Measurements from ENCODE around the gene NXF1.
A peak's percentile ranks its signal among the peaks of the same experiment; 100 is the strongest.
"Not testable (repeated sequence)": the region's sequence is repeated elsewhere in the genome, so short reads cannot be mapped to it uniquely, and the experiment has no call there.

NXF1 gene

GRCh38 chr11:62832336-62833234, 27.3 kb upstream of the NXF1 start, which contains the start of gene TEX54:
Gene TEX54, minus strand, starts transcription at chr11:62832841.
- no peak for DNase-seq (ENCODE audit: low read depth)

GRCh38 chr11:62831520-62832335, 26.5 kb upstream of the NXF1 start, which contains the start of gene STX5:
Gene STX5, minus strand, starts transcription at chr11:62832051. Its CDS starts 808 bp downstream, at chr11:62831243.
- peak; percentile 89 for DNase-seq (ENCODE audit: low read depth)

GRCh38 chr11:62830904-62831519, 25.8 kb upstream of the NXF1 start:
- DNase-seq (ENCODE audit: low read depth) = no peak

- DNase-seq (ENCODE audit: low read depth) = not testable (repeated sequence)
Measured at GRCh38 chr11:62828130-62828529, 22.9 kb upstream of the NXF1 start.

GRCh38 chr11:62823677-62824076, 18.4 kb upstream of the NXF1 start:
- no peak for DNase-seq (ENCODE audit: low read depth)

- DNase-seq (ENCODE audit: low read depth) = no peak
Measured at GRCh38 chr11:62817129-62817528, 11.9 kb upstream of the NXF1 start.

- no peak for DNase-seq (ENCODE audit: low read depth)
Measured at GRCh38 chr11:62816557-62816956, 11.3 kb upstream of the NXF1 start.

GRCh38 chr11:62811659-62812058, 6.4 kb upstream of the NXF1 start:
- DNase-seq (ENCODE audit: low read depth) = no peak

- DNase-seq (ENCODE audit: low read depth) = no peak
Measured at GRCh38 chr11:62810748-62811147, 5.5 kb upstream of the NXF1 start.

- DNase-seq (ENCODE audit: low read depth) = no peak
Measured at GRCh38 chr11:62806611-62807121, 1.4 kb upstream of the NXF1 start.

GRCh38 chr11:62805961-62806441, 761 bp upstream of the NXF1 start:
- no peak for DNase-seq (ENCODE audit: low read depth)

GRCh38 chr11:62804310-62805075, 747 bp downstream of the NXF1 start:
- DNase-seq (ENCODE audit: low read depth) = no peak

GRCh38 chr11:62801071-62801470, 4.2 kb downstream of the NXF1 start:
- DNase-seq (ENCODE audit: low read depth) = no peak

- DNase-seq (ENCODE audit: low read depth) = no peak
Measured at GRCh38 chr11:62799486-62799885, 5.8 kb downstream of the NXF1 start.

GRCh38 chr11:62796281-62796680, 9.0 kb downstream of the NXF1 start:
- no peak for DNase-seq (ENCODE audit: low read depth)

GRCh38 chr11:62794201-62794775, 11.0 kb downstream of the NXF1 start:
- no peak for DNase-seq (ENCODE audit: low read depth)

- no peak for DNase-seq (ENCODE audit: low read depth)
Measured at GRCh38 chr11:62792202-62792575, 13.1 kb downstream of the NXF1 start.

- DNase-seq (ENCODE audit: low read depth) = peak; percentile 56
Measured at GRCh38 chr11:62791501-62792201, 13.6 kb downstream of the NXF1 start, which contains the start of gene TMEM223. Gene TMEM223, minus strand, starts transcription at chr11:62792006. Its CDS starts 12 bp downstream, at chr11:62791994.

- no peak for DNase-seq (ENCODE audit: low read depth)
Measured at GRCh38 chr11:62789576-62789975, 15.7 kb downstream of the NXF1 start.

GRCh38 chr11:62788991-62789390, 16.2 kb downstream of the NXF1 start:
- DNase-seq (ENCODE audit: low read depth) = no peak
